Measurements from ENCODE around the gene RASL11A.

DNA sequence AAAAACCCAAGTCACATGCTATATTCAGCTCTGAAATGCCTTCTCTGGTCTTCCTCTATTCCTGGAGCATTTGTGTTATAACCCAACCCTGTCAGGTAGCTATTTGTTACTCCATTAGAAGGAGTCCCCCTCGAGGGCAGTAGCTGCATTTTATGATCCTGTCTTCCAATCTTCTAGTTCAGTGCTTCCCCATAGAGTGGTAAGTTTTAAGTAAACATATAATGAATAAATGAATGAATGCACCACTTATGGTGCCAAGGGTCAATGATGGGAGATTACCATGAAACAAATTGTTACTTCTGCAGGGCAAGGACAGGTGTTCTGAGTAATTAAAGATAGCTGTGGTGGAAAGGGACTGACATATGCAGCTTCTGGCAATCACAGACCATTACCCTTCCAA, 4.0 kb downstream of the RASL11A start:
- TF ChIP-seq, protein P1, sequence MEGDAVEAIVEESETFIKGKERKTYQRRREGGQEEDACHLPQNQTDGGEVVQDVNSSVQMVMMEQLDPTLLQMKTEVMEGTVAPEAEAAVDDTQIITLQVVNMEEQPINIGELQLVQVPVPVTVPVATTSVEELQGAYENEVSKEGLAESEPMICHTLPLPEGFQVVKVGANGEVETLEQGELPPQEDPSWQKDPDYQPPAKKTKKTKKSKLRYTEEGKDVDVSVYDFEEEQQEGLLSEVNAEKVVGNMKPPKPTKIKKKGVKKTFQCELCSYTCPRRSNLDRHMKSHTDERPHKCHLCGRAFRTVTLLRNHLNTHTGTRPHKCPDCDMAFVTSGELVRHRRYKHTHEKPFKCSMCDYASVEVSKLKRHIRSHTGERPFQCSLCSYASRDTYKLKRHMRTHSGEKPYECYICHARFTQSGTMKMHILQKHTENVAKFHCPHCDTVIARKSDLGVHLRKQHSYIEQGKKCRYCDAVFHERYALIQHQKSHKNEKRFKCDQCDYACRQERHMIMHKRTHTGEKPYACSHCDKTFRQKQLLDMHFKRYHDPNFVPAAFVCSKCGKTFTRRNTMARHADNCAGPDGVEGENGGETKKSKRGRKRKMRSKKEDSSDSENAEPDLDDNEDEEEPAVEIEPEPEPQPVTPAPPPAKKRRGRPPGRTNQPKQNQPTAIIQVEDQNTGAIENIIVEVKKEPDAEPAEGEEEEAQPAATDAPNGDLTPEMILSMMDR (IDR thresholded peaks at IDR 0.05; ENCODE audit: control extremely low read depth in 1 of 3, insufficient read depth in 1 of 3, low read depth in 1 of 3, low read length in 3 of 3), result no peak
- TF ChIP-seq CHD2 (IDR thresholded peaks at IDR 0.05; ENCODE audit: low read length) (no peak), SRF (IDR thresholded peaks at IDR 0.05; ENCODE audit: low read depth, low read length) (no peak), SIX5 (IDR thresholded peaks at IDR 0.05; ENCODE audit: low read depth, low read length) (no peak), EZH2 (IDR thresholded peaks at IDR 0.05; ENCODE audit: low read depth, low read length, severe bottlenecking) (no peak), JUN (IDR thresholded peaks at IDR 0.05; ENCODE audit: low read depth, low read length) (no peak), SP4 (IDR thresholded peaks at IDR 0.05; ENCODE audit: low read length) (no peak), RAD21 (IDR thresholded peaks at IDR 0.05 in 1 of 2, conservative IDR thresholded peaks at IDR 0.05 in 1 of 2; ENCODE audit: low read depth in 2 of 2, low read length in 2 of 2) (no peak), POLR2AphosphoS5 (IDR thresholded peaks at IDR 0.05; ENCODE audit: low read depth, low read length) (no peak), EP300 (IDR thresholded peaks at IDR 0.05; ENCODE audit: borderline replicate concordance in 1 of 2, low read depth in 2 of 2, low read length in 2 of 2) (no peak), CREB1 (IDR thresholded peaks at IDR 0.05) (no peak), ZNF274 (IDR thresholded peaks at IDR 0.05; ENCODE audit: borderline replicate concordance, extremely low read depth, low read length) (no peak), POLR2A (IDR thresholded peaks at IDR 0.05; ENCODE audit: control extremely low read depth in 1 of 2, low read depth in 2 of 2, low read length in 2 of 2) (no peak)
- TF ChIP-seq, protein P2, sequence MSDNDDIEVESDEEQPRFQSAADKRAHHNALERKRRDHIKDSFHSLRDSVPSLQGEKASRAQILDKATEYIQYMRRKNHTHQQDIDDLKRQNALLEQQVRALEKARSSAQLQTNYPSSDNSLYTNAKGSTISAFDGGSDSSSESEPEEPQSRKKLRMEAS (IDR thresholded peaks at IDR 0.05), result no peak

Measured in H1 (cell line).